ENCODE data around the gene ABCB4.

DNA sequence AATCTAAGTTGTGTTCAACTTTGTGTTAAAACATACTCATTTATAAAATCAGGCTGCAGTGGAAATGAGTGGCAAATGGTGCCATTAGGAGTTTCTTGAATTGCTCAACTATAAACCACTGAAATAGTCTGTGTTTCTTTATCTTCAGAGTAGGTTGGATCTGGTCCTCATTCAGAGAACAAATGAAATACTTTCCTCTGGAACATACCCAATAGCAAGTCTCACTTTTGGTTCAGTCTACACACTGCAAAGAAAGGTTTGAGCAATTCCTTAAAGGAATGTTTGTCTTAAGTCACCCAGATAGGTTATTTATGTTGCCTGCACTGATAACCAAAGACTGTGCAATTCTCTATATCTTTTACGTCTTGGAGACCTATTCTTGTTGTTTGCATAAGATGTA lies 62.5 kb downstream of the ABCB4 start:
- TF ChIP-seq EZH2 (IDR thresholded peaks at IDR 0.05; ENCODE audit: insufficient read depth, poor library complexity, severe bottlenecking), result no peak
- no peak for TF ChIP-seq EZH2phosphoT487 (IDR thresholded peaks at IDR 0.05; ENCODE audit: insufficient read depth, low read depth)

Measured in GM23248 (cell line).